GM12878 (cell line): ENCODE results near the gene MAML2. TPM values are rescaled to one million over a fixed set of nuclear protein-coding genes. Genes with fewer than 3 reads are reported as not detected.

ENCODE experiments used
- ATAC-seq: fragments of 200-7000 bp; cut with Tn5 transposase; 3 replicates; pipeline ENCODE4 v1.9.1; 2020; ENCODE audit warnings: mild to moderate bottlenecking, moderate library complexity
- BruUV-seq: library from RNA; stranded (reverse); fragments of 400-500 nt; replicated peaks from 2 replicates; lab custom pipeline; 2021; lab: Mats Ljungman, UMichigan
- CTCF ChIA-PET: fragments of 300-600 bp; sonication (Branson Sonifier 250); formaldehyde crosslinking; extraction: SDS; loops from one replicate; lab custom pipeline; 2021; ENCODE audit warnings: inconsistent platforms; lab: Yijun Ruan, JAX
- POLR2A ChIA-PET: fragments of 350-600 bp; formaldehyde crosslinking; extraction: SDS; loops from one replicate; lab custom pipeline; 2021; ENCODE audit warnings: inconsistent platforms; lab: Charles Lee
- RAD21 ChIA-PET: fragments of 300-600 bp; sonication (Branson Sonifier 250); formaldehyde crosslinking; loops from one replicate; lab custom pipeline; 2023; ENCODE audit warnings: antibody characterized with exemption; ENCODE audit not compliant: unreplicated experiment; lab: Charles Lee
- SMC1A ChIA-PET: fragments of 300-600 bp; sonication (Branson Sonifier 250); formaldehyde crosslinking; loops from one replicate; lab custom pipeline; 2023; ENCODE audit not compliant: unreplicated experiment, uncharacterized antibody; lab: Charles Lee
- DNase-seq: peaks from one replicate; pipeline ENCODE4 v3.0.0-alpha.2; 2011; ENCODE audit warnings: low read depth, low spot score
- FAIRE-seq: peaks from 3 replicates; lab custom pipeline; 2011; peaks lifted over from hg19 to GRCh38; lab: Jason Lieb, UNC
- H2AFZ ChIP-seq: 2 replicates; pipeline ENCODE4 v1.6.0; 2011; ENCODE audit warnings: low read depth, low read length, control low read depth; ENCODE audit not compliant: control insufficient read depth
- H3K27ac ChIP-seq: 2 replicates; pipeline ENCODE4 v1.5.1; 2011; ENCODE audit warnings: control low read depth; ENCODE audit not compliant: control insufficient read depth, insufficient read depth
- H3K27me3 ChIP-seq, 2 experiments: replicated peaks in 1 of 2; 2 replicates each; pipeline versions ENCODE4 v1.6.0 to v1.6.1; 2011; ENCODE audit warnings: low read length in 1 of 2; ENCODE audit not compliant: control insufficient read depth in 2 of 2, insufficient read depth in 2 of 2
- H3K36me3 ChIP-seq, 2 experiments: 2 replicates each; pipeline ENCODE4 v1.5.1; 2011; ENCODE audit warnings: low read length in 1 of 2; ENCODE audit not compliant: control insufficient read depth in 2 of 2, insufficient read depth in 2 of 2
- H3K4me1 ChIP-seq: 2 replicates; pipeline ENCODE4 v1.6.1; 2011; ENCODE audit warnings: mild to moderate bottlenecking, low read length, moderate library complexity, mixed read lengths; ENCODE audit not compliant: control insufficient read depth, insufficient read depth
- H3K4me2 ChIP-seq: 2 replicates; pipeline ENCODE4 v1.6.0; 2011; ENCODE audit warnings: control low read depth; ENCODE audit not compliant: control insufficient read depth, insufficient read depth
- H3K4me3 ChIP-seq: fragments of 200-600 bp; sonication (generic); 2 replicates; pipeline ENCODE4 v1.5.1; 2016
- H3K79me2 ChIP-seq: 2 replicates; pipeline ENCODE4 v1.6.0; 2011; ENCODE audit warnings: low read length; ENCODE audit not compliant: control insufficient read depth, insufficient read depth
- H3K9ac ChIP-seq: 2 replicates; pipeline ENCODE4 v1.8.0; 2011; ENCODE audit warnings: low read length, control low read depth, mixed read lengths; ENCODE audit not compliant: control insufficient read depth, insufficient read depth
- H3K9me3 ChIP-seq: replicated peaks from 3 replicates; pipeline ENCODE4 v1.5.1; 2011; ENCODE audit warnings: mild to moderate bottlenecking, low read length; ENCODE audit not compliant: control insufficient read depth, insufficient read depth
- H4K20me1 ChIP-seq: 2 replicates; pipeline ENCODE4 v1.6.0; 2011; ENCODE audit not compliant: control insufficient read depth, insufficient read depth
- CHD1 ChIP-seq: IDR thresholded peaks from 2 replicates; pipeline ENCODE4 v1.6.1; 2012; ENCODE audit warnings: low read depth, low read length, improper control_type of control experiment
- CUX1 ChIP-seq: IDR thresholded peaks from 2 replicates; pipeline ENCODE4 v1.6.1; 2012; ENCODE audit warnings: improper control_type of control experiment, low read depth, low read length; ENCODE audit not compliant: insufficient replicate concordance
- EED ChIP-seq: sonication (generic); IDR thresholded peaks from 2 replicates; pipeline ENCODE4 v1.6.1; 2016; ENCODE audit warnings: antibody characterized with exemption, low read depth
- ETV6 ChIP-seq, 2 experiments: fragments of 450-650 bp in 1 of 2; IDR thresholded peaks in 1 of 2; conservative IDR thresholded peaks in 1 of 2; 2 replicates each; pipeline ENCODE4 v1.6.1; 2014; ENCODE audit warnings: antibody characterized with exemption in 1 of 2, borderline replicate concordance in 1 of 2, low read depth in 1 of 2, mild to moderate bottlenecking in 1 of 2, moderate library complexity in 1 of 2
- EZH2 ChIP-seq: IDR thresholded peaks from 2 replicates; pipeline ENCODE4 v1.6.1; 2012; ENCODE audit warnings: low read depth, mild to moderate bottlenecking, control low read depth, inconsistent platforms, low read length, borderline replicate concordance; ENCODE audit not compliant: control insufficient read depth
- HCFC1 ChIP-seq: fragments of 150-350 bp; IDR thresholded peaks from 2 replicates; pipeline ENCODE4 v1.6.1; 2014; ENCODE audit warnings: low read length
- KAT2A ChIP-seq: conservative IDR thresholded peaks from 2 replicates; pipeline ENCODE4 v1.6.1; 2011; ENCODE audit warnings: low read depth, low read length; ENCODE audit not compliant: control insufficient read depth
- NR2C1 ChIP-seq: fragments of 450-650 bp; IDR thresholded peaks from 2 replicates; pipeline ENCODE4 v1.6.1; 2017; ENCODE audit warnings: antibody characterized with exemption, mild to moderate bottlenecking, moderate library complexity
- PKNOX1 ChIP-seq: fragments of 450-650 bp; IDR thresholded peaks from 2 replicates; pipeline ENCODE4 v1.6.1; 2016; ENCODE audit warnings: mild to moderate bottlenecking
- PRDM15 ChIP-seq: fragments of 450-650 bp; formaldehyde crosslinking; IDR thresholded peaks from 2 replicates; pipeline ENCODE4 v1.4.0; 2020; ENCODE audit warnings: mild to moderate bottlenecking, moderate library complexity
- RFX5 ChIP-seq: IDR thresholded peaks from 2 replicates; pipeline ENCODE4 v1.6.1; 2011; ENCODE audit warnings: low read depth, low read length, improper control_type of control experiment
- SMARCA5 ChIP-seq: fragments of 450-650 bp; IDR thresholded peaks from 2 replicates; pipeline ENCODE4 v1.6.1; 2017; ENCODE audit warnings: mild to moderate bottlenecking
- ZSCAN29 ChIP-seq: fragments of 450-650 bp; IDR thresholded peaks from 2 replicates; pipeline ENCODE4 v1.6.1; 2017; ENCODE audit warnings: mild to moderate bottlenecking, moderate library complexity
- in situ Hi-C: fragments of 300-500 bp; cut with MboI; formaldehyde crosslinking; loops from 9 replicates; pipeline ENCODE4 v1.14.3; 2018; ENCODE audit warnings: mixed read lengths
- intact Hi-C: fragments of 100-400 bp; cut with micrococcal nuclease; formaldehyde crosslinking; loops from one replicate; pipeline ENCODE4 v1.14.2; 2022; ENCODE audit not compliant: unreplicated experiment
- polyA plus RNA-seq, 11 experiments: library from polyadenylated mRNA; depleted of rRNA in 4 of 11; unstranded in 6 of 11; stranded (reverse) in 5 of 11; fragments of >200 nt; fragmentation: Nextera tagmentation in 4 of 11; fragmentation: Illumina TruSeq in 1 of 11; extraction: Ambion mirVana in 4 of 11; extraction: Trizol in 1 of 11; gene quantifications; 1 replicate in 1 of 11; 2 replicates in 10 of 11; pipeline versions ENCODE4 v1.2.1 to v1.2.3, GENCODE V29; 2011 to 2016; ENCODE audit warnings: inconsistent platforms in 2 of 11, missing spikeins in 2 of 11, low read depth in 1 of 11
- total RNA-seq, 4 experiments: library from RNA; depleted of rRNA in 3 of 4; stranded (reverse); fragments of >200 nt in 3 of 4; fragmentation: Illumina TruSeq in 1 of 4; extraction: Trizol in 1 of 4; gene quantifications; 2 replicates each; pipeline versions ENCODE4 v1.2.1 to v1.2.3, GENCODE V29; 2013 to 2021

Gene MAML2
- total and polyA plus RNA-seq, 10 of the 15 experiments (the other 5 are each of a cell fraction or from before 2014, with no cell fraction given), result 2.5 to 15.1 (median 12.0) TPM

GRCh38 chr11:95937358-95937757, 405.6 kb downstream of the MAML2 start:
- RAD21 ChIA-PET, result interaction anchor here (0.6 kb wide), 1 partner anchor 172 kb away, joined by 3 read pairs; no protein-coding TSS in a partner anchor
- no peak overlapping the region for H3K4me3 ChIP-seq
- H3K9ac ChIP-seq, result no peak overlapping the region
- ATAC-seq (no peak), FAIRE-seq (no peak), DNase-seq (no peak)
- CTCF ChIA-PET, result no interaction called here
- no peak overlapping the region for H2AFZ ChIP-seq
- no peaks in the 10 kb centered on the region for H3K79me2 ChIP-seq
- no peak overlapping the region for H3K4me2 ChIP-seq
- H3K36me3 ChIP-seq, result no peaks in the 10 kb centered on the region
- no peaks in the 10 kb centered on the region for H4K20me1 ChIP-seq
- POLR2A ChIA-PET, result no interaction called here
- H3K27me3 ChIP-seq, result no peaks in the 10 kb centered on the region
- H3K4me1 ChIP-seq, result no peaks in the 10 kb centered on the region
- intact Hi-C loops (no loop called here), in situ Hi-C loops (no loop called here)
- H3K9me3 ChIP-seq, result no peaks in the 10 kb centered on the region
- SMC1A ChIA-PET, result no interaction called here
- no peak overlapping the region for H3K27ac ChIP-seq
- no TSS peak for BruUV-seq
- TF ChIP-seq HCFC1 (no peak), EED (no peak), CHD1 (no peak), PRDM15 (no peak), SMARCA5 (no peak), NR2C1 (no peak), EZH2 (no peak), ZSCAN29 (no peak), ETV6 (conservative IDR thresholded peaks at IDR 0.05 in 1 of 2, IDR thresholded peaks at IDR 0.05 in 1 of 2; ENCODE audit: borderline replicate concordance in 1 of 2, low read depth in 1 of 2) (no peak), RFX5 (no peak), KAT2A (no peak), PKNOX1 (no peak), CUX1 (no peak)
